Measurements from ENCODE around the gene PDE9A.

DNA sequence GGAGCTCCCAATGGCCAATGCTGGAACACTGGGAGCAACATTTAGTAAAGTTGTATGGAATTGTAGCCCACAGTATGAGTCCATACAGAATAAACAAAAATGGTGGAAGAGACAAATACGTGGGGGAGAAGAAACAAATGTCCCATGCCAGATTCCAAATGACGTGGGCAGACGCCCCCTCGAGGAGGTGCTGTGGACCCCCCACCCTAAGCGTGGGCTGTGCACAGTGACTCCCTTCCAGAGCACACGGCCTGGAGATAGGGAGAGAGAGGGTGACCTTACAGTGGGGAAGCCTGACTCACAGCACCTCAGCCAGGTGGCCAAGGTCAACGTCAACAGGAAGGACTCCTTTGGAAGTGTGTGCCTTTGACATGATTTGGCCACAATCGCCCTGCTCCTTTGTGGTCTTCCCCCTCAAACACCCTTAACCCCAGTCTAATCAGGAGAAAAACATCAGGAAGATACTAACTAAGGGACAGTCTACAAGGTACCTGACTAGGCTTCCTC lies 13.7 kb upstream of the PDE9A start:
- TF ChIP-seq, protein P1, sequence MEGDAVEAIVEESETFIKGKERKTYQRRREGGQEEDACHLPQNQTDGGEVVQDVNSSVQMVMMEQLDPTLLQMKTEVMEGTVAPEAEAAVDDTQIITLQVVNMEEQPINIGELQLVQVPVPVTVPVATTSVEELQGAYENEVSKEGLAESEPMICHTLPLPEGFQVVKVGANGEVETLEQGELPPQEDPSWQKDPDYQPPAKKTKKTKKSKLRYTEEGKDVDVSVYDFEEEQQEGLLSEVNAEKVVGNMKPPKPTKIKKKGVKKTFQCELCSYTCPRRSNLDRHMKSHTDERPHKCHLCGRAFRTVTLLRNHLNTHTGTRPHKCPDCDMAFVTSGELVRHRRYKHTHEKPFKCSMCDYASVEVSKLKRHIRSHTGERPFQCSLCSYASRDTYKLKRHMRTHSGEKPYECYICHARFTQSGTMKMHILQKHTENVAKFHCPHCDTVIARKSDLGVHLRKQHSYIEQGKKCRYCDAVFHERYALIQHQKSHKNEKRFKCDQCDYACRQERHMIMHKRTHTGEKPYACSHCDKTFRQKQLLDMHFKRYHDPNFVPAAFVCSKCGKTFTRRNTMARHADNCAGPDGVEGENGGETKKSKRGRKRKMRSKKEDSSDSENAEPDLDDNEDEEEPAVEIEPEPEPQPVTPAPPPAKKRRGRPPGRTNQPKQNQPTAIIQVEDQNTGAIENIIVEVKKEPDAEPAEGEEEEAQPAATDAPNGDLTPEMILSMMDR (IDR thresholded peaks at IDR 0.05; ENCODE audit: borderline replicate concordance, extremely low read depth, low read length, poor library complexity, severe bottlenecking), result no peak
- no peak for TF ChIP-seq EZH2 (IDR thresholded peaks at IDR 0.05; ENCODE audit: borderline replicate concordance, low read depth, low read length, severe bottlenecking)

All from DND-41 (cell line).